GM23248 (cell line): ENCODE data around the gene PLAAT2.

ENCODE experiments used
- EZH2 ChIP-seq: fragments of 200-600 bp; sonication (generic); IDR thresholded peaks from 2 replicates; pipeline ENCODE4 v1.6.1; 2018; ENCODE audit warnings: antibody characterized with exemption, mild to moderate bottlenecking; ENCODE audit not compliant: insufficient read depth, poor library complexity, severe bottlenecking
- EZH2phosphoT487 ChIP-seq: fragments of 200-600 bp; sonication (generic); IDR thresholded peaks from 2 replicates; pipeline ENCODE4 v1.6.1; 2018; ENCODE audit warnings: antibody characterized with exemption, moderate library complexity, mild to moderate bottlenecking, low read depth; ENCODE audit not compliant: insufficient read depth

DNA sequence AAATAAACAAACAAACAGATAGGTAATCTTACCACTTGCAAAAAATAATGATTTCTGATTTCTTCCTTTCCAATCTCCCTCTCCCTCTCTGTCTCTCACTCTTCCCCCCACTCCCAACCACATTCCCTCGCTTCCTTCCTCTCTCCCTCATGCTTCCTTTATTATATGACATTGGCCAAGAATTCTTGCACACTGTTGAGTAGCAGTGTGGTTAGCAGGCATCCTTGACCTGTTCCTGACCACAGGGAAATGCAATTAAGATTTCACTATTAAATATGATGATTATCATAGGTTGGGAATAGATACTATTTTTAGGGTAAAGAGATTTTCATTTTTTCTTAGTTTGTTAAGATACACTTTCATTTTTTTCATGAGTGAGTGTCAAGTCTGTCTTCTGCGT lies 41.3 kb downstream of the PLAAT2 start:
- TF ChIP-seq EZH2 = no peak
- no peak for TF ChIP-seq EZH2phosphoT487
